IMR-90 (cell line): ENCODE measurements around the gene TMEM161B. TPM values are rescaled to one million over a fixed set of nuclear protein-coding genes. Genes with fewer than 3 reads are reported as not detected.

Source experiments
- ATAC-seq: fragments of 200-7000 bp; cut with Tn5 transposase; 2 replicates; pipeline ENCODE4 v1.9.1; 2020; ENCODE audit warnings: low read depth, mild to moderate bottlenecking, moderate library complexity
- BruUV-seq: library from RNA; stranded (reverse); fragments of 400-500 nt; replicated peaks from 2 replicates; lab custom pipeline; 2021; lab: Mats Ljungman, UMichigan
- CTCF ChIA-PET: fragments of 300-600 bp; formaldehyde crosslinking; extraction: SDS; loops from one replicate; lab custom pipeline; 2021; ENCODE audit warnings: antibody characterized with exemption; lab: Yijun Ruan, JAX
- POLR2A ChIA-PET: fragments of 300-600 bp; sonication (Branson Sonifier 250); formaldehyde crosslinking; loops from one replicate; lab custom pipeline; 2022; ENCODE audit warnings: antibody characterized with exemption; ENCODE audit not compliant: unreplicated experiment; lab: Charles Lee
- DNase-seq: peaks from one replicate; pipeline ENCODE4 v3.0.0; 2013
- H2AFZ ChIP-seq: replicated peaks from 2 replicates; pipeline ENCODE3; 2013; ENCODE audit warnings: low read length, mild to moderate bottlenecking; ENCODE audit not compliant: poor library complexity
- H2AK5ac ChIP-seq: 2 replicates; pipeline ENCODE4 v1.6.1; 2013; ENCODE audit warnings: low read depth, low read length, inconsistent platforms
- H2AK9ac ChIP-seq: replicated peaks from 2 replicates; pipeline ENCODE3; 2013; ENCODE audit warnings: mild to moderate bottlenecking, low read depth, low read length, moderate library complexity; ENCODE audit not compliant: poor library complexity
- H2BK120ac ChIP-seq: 2 replicates; pipeline ENCODE4 v1.6.1; 2013; ENCODE audit warnings: low read depth, low read length, inconsistent platforms
- H2BK15ac ChIP-seq: 3 replicates; pipeline ENCODE4 v1.6.1; 2013; ENCODE audit warnings: low read depth, low read length, inconsistent platforms
- H2BK20ac ChIP-seq: 2 replicates; pipeline ENCODE4 v1.6.1; 2013; ENCODE audit warnings: low read depth, mild to moderate bottlenecking, inconsistent platforms, low read length, moderate library complexity
- H2BK5ac ChIP-seq: 2 replicates; pipeline ENCODE4 v1.6.1; 2013; ENCODE audit warnings: mild to moderate bottlenecking, low read depth, low read length, inconsistent platforms; ENCODE audit not compliant: poor library complexity, severe bottlenecking
- H3K14ac ChIP-seq: replicated peaks from 2 replicates; pipeline ENCODE4 v1.6.1; 2013; ENCODE audit warnings: low read depth, low read length, inconsistent platforms
- H3K18ac ChIP-seq: 2 replicates; pipeline ENCODE4 v1.6.1; 2013; ENCODE audit warnings: low read depth, low read length, control low read depth
- H3K23ac ChIP-seq: 2 replicates; pipeline ENCODE4 v1.6.1; 2013; ENCODE audit warnings: low read depth, low read length, inconsistent platforms
- H3K27ac ChIP-seq: 2 replicates; pipeline ENCODE4 v1.5.1; 2013; ENCODE audit warnings: mild to moderate bottlenecking, control low read depth, low read length; ENCODE audit not compliant: insufficient read depth
- H3K27me3 ChIP-seq: 2 replicates; pipeline ENCODE4 v1.6.1; 2013; ENCODE audit warnings: low read length; ENCODE audit not compliant: control insufficient read depth, insufficient read depth
- H3K36me3 ChIP-seq: 2 replicates; pipeline ENCODE4 v1.6.1; 2013; ENCODE audit warnings: low read length, mixed read lengths; ENCODE audit not compliant: control insufficient read depth, insufficient read depth
- H3K4ac ChIP-seq: 2 replicates; pipeline ENCODE4 v1.6.1; 2013; ENCODE audit warnings: low read depth, low read length, inconsistent platforms
- H3K4me1 ChIP-seq: 2 replicates; pipeline ENCODE4 v1.6.1; 2013; ENCODE audit warnings: low read length, mixed read lengths; ENCODE audit not compliant: control insufficient read depth, insufficient read depth
- H3K4me2 ChIP-seq: 2 replicates; pipeline ENCODE4 v1.6.1; 2013; ENCODE audit warnings: low read depth, mild to moderate bottlenecking, control low read depth, low read length, moderate library complexity
- H3K4me3 ChIP-seq: 2 replicates; pipeline ENCODE4 v1.5.1; 2013; ENCODE audit warnings: low read depth, mild to moderate bottlenecking, control low read depth, low read length, moderate library complexity; ENCODE audit not compliant: insufficient read depth
- H3K56ac ChIP-seq: 2 replicates; pipeline ENCODE4 v1.6.1; 2013; ENCODE audit warnings: low read length, inconsistent platforms; ENCODE audit not compliant: insufficient read depth; ENCODE audit errors: extremely low read depth
- H3K79me1 ChIP-seq, 2 experiments: 2 replicates each; pipeline ENCODE4 v1.6.1; 2013; ENCODE audit warnings: low read length in 2 of 2, inconsistent platforms in 1 of 2, low read depth in 1 of 2
- H3K9ac ChIP-seq: 2 replicates; pipeline ENCODE4 v1.6.1; 2013; ENCODE audit warnings: low read depth, low read length, control low read depth
- H3K9me1 ChIP-seq: 2 replicates; pipeline ENCODE4 v1.6.1; 2013; ENCODE audit warnings: low read length, inconsistent platforms; ENCODE audit not compliant: insufficient read depth
- H3K9me3 ChIP-seq: 2 replicates; pipeline ENCODE4 v1.6.1; 2013; ENCODE audit warnings: low read length; ENCODE audit not compliant: control insufficient read depth, insufficient read depth
- H4K20me1 ChIP-seq: 2 replicates; pipeline ENCODE4 v1.6.1; 2013; ENCODE audit warnings: low read length, inconsistent platforms; ENCODE audit not compliant: insufficient read depth
- H4K5ac ChIP-seq: 2 replicates; pipeline ENCODE4 v1.6.1; 2013; ENCODE audit warnings: mild to moderate bottlenecking, low read depth, low read length, control low read depth
- H4K8ac ChIP-seq, 2 experiments: 2 replicates each; pipeline ENCODE4 v1.6.1; 2013; ENCODE audit warnings: low read depth in 2 of 2, low read length in 2 of 2, control low read depth in 1 of 2, inconsistent platforms in 1 of 2
- H4K91ac ChIP-seq: 2 replicates; pipeline ENCODE4 v1.6.1; 2013; ENCODE audit warnings: low read depth, low read length, inconsistent platforms; ENCODE audit not compliant: insufficient read depth
- BHLHE40 ChIP-seq: fragments of 150-350 bp; IDR thresholded peaks from 2 replicates; pipeline ENCODE4 v1.6.1; 2016; ENCODE audit warnings: mild to moderate bottlenecking, low read depth, low read length
- CEBPB ChIP-seq: IDR thresholded peaks from 2 replicates; pipeline ENCODE4 v1.6.1; 2012; ENCODE audit warnings: low read depth, low read length, improper control_type of control experiment
- CHD1 ChIP-seq: IDR thresholded peaks from 2 replicates; pipeline ENCODE4 v1.6.1; 2012; ENCODE audit warnings: low read depth, low read length, improper control_type of control experiment
- FOS ChIP-seq: fragments of 150-350 bp; IDR thresholded peaks from 2 replicates; pipeline ENCODE4 v1.6.1; 2016; ENCODE audit warnings: low read depth, low read length
- MAFK ChIP-seq: IDR thresholded peaks from 2 replicates; pipeline ENCODE4 v1.6.1; 2012; ENCODE audit warnings: low read depth, low read length, improper control_type of control experiment
- MAZ ChIP-seq: IDR thresholded peaks from 2 replicates; pipeline ENCODE4 v1.6.1; 2012; ENCODE audit warnings: low read depth, mild to moderate bottlenecking, low read length, improper control_type of control experiment, moderate library complexity, borderline replicate concordance
- MXI1 ChIP-seq: IDR thresholded peaks from 2 replicates; pipeline ENCODE4 v1.6.1; 2012; ENCODE audit warnings: low read depth, mild to moderate bottlenecking, low read length, moderate library complexity, borderline replicate concordance
- NFE2L2 ChIP-seq: fragments of 150-350 bp; IDR thresholded peaks from 2 replicates; pipeline ENCODE4 v1.6.1; 2016; ENCODE audit warnings: low read depth, mild to moderate bottlenecking, low read length
- POLR2A ChIP-seq: IDR thresholded peaks from 2 replicates; pipeline ENCODE4 v1.6.1; 2012; ENCODE audit warnings: mild to moderate bottlenecking, low read depth, low read length
- RAD21 ChIP-seq: IDR thresholded peaks from 2 replicates; pipeline ENCODE4 v1.6.1; 2012; ENCODE audit warnings: low read length, improper control_type of control experiment
- RCOR1 ChIP-seq: IDR thresholded peaks from 2 replicates; pipeline ENCODE4 v1.6.1; 2012; ENCODE audit warnings: mild to moderate bottlenecking, low read length, improper control_type of control experiment; ENCODE audit not compliant: insufficient replicate concordance
- RFX5 ChIP-seq: IDR thresholded peaks from 2 replicates; pipeline ENCODE4 v1.8.0; 2012; ENCODE audit warnings: low read depth, mild to moderate bottlenecking, low read length, moderate library complexity
- SMC3 ChIP-seq: fragments of 150-350 bp; IDR thresholded peaks from 2 replicates; pipeline ENCODE4 v1.6.1; 2016; ENCODE audit warnings: low read depth, mild to moderate bottlenecking, antibody characterized with exemption, low read length, moderate library complexity
- USF2 ChIP-seq: fragments of 150-350 bp; IDR thresholded peaks from 2 replicates; pipeline ENCODE4 v1.6.1; 2017; ENCODE audit warnings: mild to moderate bottlenecking, antibody characterized with exemption, low read length, low read depth
- WGBS, 2 experiments: methylation state at CpG; one replicate each; pipeline versions ENCODE4 v1.1.5 to v1.1.7; 2013; ENCODE audit warnings: missing lambda C conversion rate in 2 of 2; ENCODE audit not compliant: insufficient read length in 1 of 2; ENCODE audit errors: extremely low coverage in 2 of 2; 5-methylcytosine and 5-hydroxymethylcytosine counted together
- dilution Hi-C: fragments of 300-500 bp; cut with HindIII; formaldehyde crosslinking; loops from one replicate; pipeline ENCODE4 v1.14.3; 2018; ENCODE audit warnings: low sequenced_read_pairs; ENCODE audit not compliant: unreplicated experiment
- in situ Hi-C: fragments of 300-500 bp; cut with MboI; formaldehyde crosslinking; loops from 3 replicates; pipeline ENCODE4 v1.14.3; 2019; ENCODE audit warnings: low sequenced_read_pairs, inconsistent platforms, mixed read lengths
- intact Hi-C: fragments of 100-400 bp; cut with micrococcal nuclease; formaldehyde crosslinking; loops from 2 replicates; pipeline ENCODE4 v1.10.0; 2022
- polyA plus RNA-seq, 3 experiments: library from polyadenylated mRNA; depleted of rRNA; stranded (reverse); fragments of >200 nt; gene quantifications; 2 replicates each; pipeline ENCODE4 v1.2.3, GENCODE V29; 2012; ENCODE audit warnings: low replicate concordance in 1 of 3
- total RNA-seq: library from RNA; depleted of rRNA; stranded (reverse); fragments of >200 nt; gene quantifications from 2 replicates; pipeline ENCODE4 v1.2.3, GENCODE V29; 2012
- TF ChIP-seq, protein P1 (sequence below): conservative IDR thresholded peaks from 2 replicates; pipeline ENCODE4 v1.5.1; 2012; ENCODE audit warnings: mild to moderate bottlenecking, low read depth, low read length, improper control_type of control experiment
- TF ChIP-seq, protein P2 (sequence below): fragments of 150-350 bp; IDR thresholded peaks from 2 replicates; pipeline ENCODE4 v1.6.1; 2016; ENCODE audit warnings: low read depth, mild to moderate bottlenecking, low read length, moderate library complexity, borderline replicate concordance

Gene TMEM161B
- total and polyA plus RNA-seq, 2 of the 4 experiments (the other 2 are of a cell fraction): 7.4 to 9.3 TPM

DNA sequence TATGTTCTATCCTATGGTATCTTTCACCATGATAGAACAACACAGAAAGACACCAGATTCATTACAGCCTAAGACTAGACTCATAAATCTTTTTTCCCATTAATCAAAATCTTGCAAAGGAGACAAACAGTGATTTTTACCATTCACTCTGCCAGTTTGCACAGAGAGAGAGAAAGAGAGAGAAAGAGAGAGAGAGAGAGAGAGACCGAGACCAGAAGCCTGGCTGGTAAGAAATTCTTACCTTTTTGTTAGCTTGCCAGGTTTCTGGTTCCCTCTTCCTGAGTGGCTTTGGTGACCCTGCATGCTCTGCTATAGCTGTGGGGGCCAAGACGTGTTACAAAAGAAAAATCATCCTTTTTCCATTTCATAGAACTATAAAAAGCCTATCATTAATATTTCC lies 18.6 kb downstream of the TMEM161B start:
- H3K14ac ChIP-seq: no peak overlapping the region
- H2BK5ac ChIP-seq: no peak overlapping the region
- H3K27me3 ChIP-seq: no peaks in the 10 kb centered on the region
- H2BK20ac ChIP-seq: no peak overlapping the region
- H3K4me3 ChIP-seq: no peak overlapping the region
- no peaks in the 10 kb centered on the region for H3K9me1 ChIP-seq
- ATAC-seq (no peak), DNase-seq (no peak)
- H3K56ac ChIP-seq: no peak overlapping the region
- dilution Hi-C loops: no loop called here
- no peak overlapping the region for H3K23ac ChIP-seq
- H3K4me1 ChIP-seq: no peaks in the 10 kb centered on the region
- H4K20me1 ChIP-seq: no peaks in the 10 kb centered on the region; the same call in 1 of the 2 replicates
- no peak overlapping the region for H3K18ac ChIP-seq
- no peak overlapping the region for H3K27ac ChIP-seq
- ChIA-PET CTCF (no interaction called here), POLR2A (interaction anchor here (0.7 kb wide), 1 partner anchor 36 kb away, joined by 3 read pairs; no protein-coding TSS in a partner anchor)
- no peak overlapping the region for H2BK120ac ChIP-seq
- no peaks in the 10 kb centered on the region for H3K9me3 ChIP-seq
- no peak overlapping the region for H4K91ac ChIP-seq
- no peak overlapping the region for H3K4ac ChIP-seq
- H2AK5ac ChIP-seq: no peak overlapping the region
- TF ChIP-seq CHD1 (no peak), BHLHE40 (no peak), POLR2A (no peak), FOS (no peak), RCOR1 (no peak), MAZ (no peak), CEBPB (no peak), RFX5 (no peak), NFE2L2 (no peak), USF2 (no peak), SMC3 (no peak), MXI1 (no peak), MAFK (no peak), RAD21 (no peak)
- TF ChIP-seq, protein P1, sequence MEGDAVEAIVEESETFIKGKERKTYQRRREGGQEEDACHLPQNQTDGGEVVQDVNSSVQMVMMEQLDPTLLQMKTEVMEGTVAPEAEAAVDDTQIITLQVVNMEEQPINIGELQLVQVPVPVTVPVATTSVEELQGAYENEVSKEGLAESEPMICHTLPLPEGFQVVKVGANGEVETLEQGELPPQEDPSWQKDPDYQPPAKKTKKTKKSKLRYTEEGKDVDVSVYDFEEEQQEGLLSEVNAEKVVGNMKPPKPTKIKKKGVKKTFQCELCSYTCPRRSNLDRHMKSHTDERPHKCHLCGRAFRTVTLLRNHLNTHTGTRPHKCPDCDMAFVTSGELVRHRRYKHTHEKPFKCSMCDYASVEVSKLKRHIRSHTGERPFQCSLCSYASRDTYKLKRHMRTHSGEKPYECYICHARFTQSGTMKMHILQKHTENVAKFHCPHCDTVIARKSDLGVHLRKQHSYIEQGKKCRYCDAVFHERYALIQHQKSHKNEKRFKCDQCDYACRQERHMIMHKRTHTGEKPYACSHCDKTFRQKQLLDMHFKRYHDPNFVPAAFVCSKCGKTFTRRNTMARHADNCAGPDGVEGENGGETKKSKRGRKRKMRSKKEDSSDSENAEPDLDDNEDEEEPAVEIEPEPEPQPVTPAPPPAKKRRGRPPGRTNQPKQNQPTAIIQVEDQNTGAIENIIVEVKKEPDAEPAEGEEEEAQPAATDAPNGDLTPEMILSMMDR: no peak
- TF ChIP-seq, protein P2, sequence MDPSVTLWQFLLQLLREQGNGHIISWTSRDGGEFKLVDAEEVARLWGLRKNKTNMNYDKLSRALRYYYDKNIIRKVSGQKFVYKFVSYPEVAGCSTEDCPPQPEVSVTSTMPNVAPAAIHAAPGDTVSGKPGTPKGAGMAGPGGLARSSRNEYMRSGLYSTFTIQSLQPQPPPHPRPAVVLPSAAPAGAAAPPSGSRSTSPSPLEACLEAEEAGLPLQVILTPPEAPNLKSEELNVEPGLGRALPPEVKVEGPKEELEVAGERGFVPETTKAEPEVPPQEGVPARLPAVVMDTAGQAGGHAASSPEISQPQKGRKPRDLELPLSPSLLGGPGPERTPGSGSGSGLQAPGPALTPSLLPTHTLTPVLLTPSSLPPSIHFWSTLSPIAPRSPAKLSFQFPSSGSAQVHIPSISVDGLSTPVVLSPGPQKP: no peak
- no peak overlapping the region for H3K9ac ChIP-seq
- no peaks in the 10 kb centered on the region for H3K36me3 ChIP-seq
- in situ Hi-C loops: no loop called here
- no peak overlapping the region for H3K4me2 ChIP-seq
- BruUV-seq: no TSS peak
- H2AFZ ChIP-seq: no peak overlapping the region
- H4K5ac ChIP-seq: no peak overlapping the region
- peaks cover 23 to 47% of the 10 kb centered on the region in 2 experiments for H3K79me1 ChIP-seq
- no peak overlapping the region for H2BK15ac ChIP-seq
- intact Hi-C loops: no loop called here
- no peak overlapping the region for H4K8ac ChIP-seq
- WGBS, 2 experiments: no CpG with 5 or more reads among the region's 2 CpGs
- H2AK9ac ChIP-seq: no peak overlapping the region
